HG02981 (cell line): Measurements from ENCODE around the gene ASGR2.

ENCODE experiments used
- ATAC-seq: cut with Tn5 transposase; IDR thresholded peaks from one replicate; pipeline ENCODE4 v1.9.1; 2021; ENCODE audit warnings: mild to moderate bottlenecking, moderate library complexity; ENCODE audit not compliant: unreplicated experiment

The ASGR2 gene

GRCh38 chr17:7068268-7068667 lies 46.4 kb downstream of the ASGR2 start:
- ATAC-seq: no peak

GRCh38 chr17:7067198-7067597 lies 47.4 kb downstream of the ASGR2 start:
- no peak for ATAC-seq

- no peak for ATAC-seq
Observed at GRCh38 chr17:7064261-7064660, 50.4 kb downstream of the ASGR2 start.

- ATAC-seq: no peak
Observed at GRCh38 chr17:7063518-7064094, 51.0 kb downstream of the ASGR2 start.

- ATAC-seq: no peak
Observed at GRCh38 chr17:7060165-7060891, 54.3 kb downstream of the ASGR2 start.

- ATAC-seq: no peak
Observed at GRCh38 chr17:7058831-7059447, 55.7 kb downstream of the ASGR2 start.

GRCh38 chr17:7056386-7056785 lies 58.2 kb downstream of the ASGR2 start:
- no peak for ATAC-seq
